Neural progenitor cell (in vitro differentiated cells): Measurements from ENCODE around the gene HEATR5B. TPM values are rescaled to one million over a fixed set of nuclear protein-coding genes. Genes with fewer than 3 reads are reported as not detected.

Experiments
- DNase-seq: peaks from one replicate; pipeline ENCODE4 v3.0.0-alpha.2; 2016; ENCODE audit warnings: low spot score
- H2AFZ ChIP-seq: fragments of 200-600 bp; sonication (generic); replicated peaks from 2 replicates; pipeline ENCODE4 v1.6.1; 2016; ENCODE audit warnings: antibody characterized with exemption
- H3F3A ChIP-seq: fragments of 200-600 bp; sonication (generic); 2 replicates; pipeline ENCODE4 v1.6.1; 2016; ENCODE audit warnings: antibody characterized with exemption, low read depth
- H3K27ac ChIP-seq: fragments of 200-600 bp; sonication (generic); 2 replicates; pipeline ENCODE4 v1.5.1; 2016; ENCODE audit warnings: mild to moderate bottlenecking
- H3K27me3 ChIP-seq: fragments of 200-600 bp; sonication (generic); 2 replicates; pipeline ENCODE4 v1.6.1; 2016; ENCODE audit warnings: mild to moderate bottlenecking, moderate library complexity
- H3K36me3 ChIP-seq: fragments of 200-600 bp; sonication (generic); 2 replicates; pipeline ENCODE4 v1.5.1; 2016
- H3K4me1 ChIP-seq: fragments of 200-600 bp; sonication (generic); 2 replicates; pipeline ENCODE4 v1.6.1; 2016; ENCODE audit warnings: mixed run types
- H3K4me2 ChIP-seq: fragments of 200-600 bp; sonication (generic); 2 replicates; pipeline ENCODE4 v1.6.1; 2016
- H3K4me3 ChIP-seq: fragments of 200-600 bp; sonication (generic); 2 replicates; pipeline ENCODE4 v1.5.1; 2016
- H3K79me2 ChIP-seq: fragments of 200-600 bp; sonication (generic); 2 replicates; pipeline ENCODE4 v1.6.1; 2016; ENCODE audit warnings: low read depth
- H3K9ac ChIP-seq: fragments of 200-600 bp; sonication (generic); 2 replicates; pipeline ENCODE4 v1.6.1; 2016
- H3K9me3 ChIP-seq: fragments of 200-600 bp; sonication (generic); 2 replicates; pipeline ENCODE4 v1.5.1; 2016; ENCODE audit warnings: low read depth
- H4K20me1 ChIP-seq: fragments of 200-600 bp; sonication (generic); 2 replicates; pipeline ENCODE4 v1.6.1; 2016; ENCODE audit warnings: low read depth
- H3K27ac Mint-ChIP-seq: 3 replicates; pipeline ENCODE4 v1.8.0; 2021; ENCODE audit warnings: mixed read lengths
- H3K27me3 Mint-ChIP-seq: 2 replicates; pipeline ENCODE4 v1.8.0; 2022; ENCODE audit warnings: low read depth, mild to moderate bottlenecking, inconsistent platforms, moderate library complexity, mixed read lengths; ENCODE audit not compliant: insufficient read depth
- H3K36me3 Mint-ChIP-seq: 3 replicates; pipeline ENCODE4 v1.8.0; 2021; ENCODE audit warnings: mixed read lengths
- H3K4me1 Mint-ChIP-seq: 3 replicates; pipeline ENCODE4 v1.8.0; 2021; ENCODE audit warnings: mixed read lengths
- H3K4me3 Mint-ChIP-seq: 3 replicates; pipeline ENCODE4 v1.8.0; 2021; ENCODE audit warnings: mild to moderate bottlenecking, moderate library complexity, mixed read lengths
- H3K9me3 Mint-ChIP-seq: 3 replicates; pipeline ENCODE4 v1.8.0; 2020; ENCODE audit warnings: mixed read lengths
- EZH2 ChIP-seq: fragments of 200-600 bp; sonication (generic); IDR thresholded peaks from 2 replicates; pipeline ENCODE4 v1.6.1; 2017; ENCODE audit warnings: antibody characterized with exemption, mild to moderate bottlenecking, moderate library complexity
- EZH2phosphoT487 ChIP-seq: fragments of 200-600 bp; sonication (generic); IDR thresholded peaks from 2 replicates; pipeline ENCODE4 v1.6.1; 2017; ENCODE audit warnings: antibody characterized with exemption
- total RNA-seq: library from RNA; depleted of rRNA; stranded (reverse); fragments of >200 nt; gene quantifications from 2 replicates; pipeline ENCODE4 v1.2.3, GENCODE V29; 2015; ENCODE audit warnings: low replicate concordance
- TF ChIP-seq, protein P1 (sequence below): fragments of 200-600 bp; sonication (generic); IDR thresholded peaks from 2 replicates; pipeline ENCODE4 v1.5.1; 2017; ENCODE audit warnings: antibody characterized with exemption, mild to moderate bottlenecking

Gene HEATR5B
- total RNA-seq, 1 donor from 2014 or later = 23.7 TPM

DNA sequence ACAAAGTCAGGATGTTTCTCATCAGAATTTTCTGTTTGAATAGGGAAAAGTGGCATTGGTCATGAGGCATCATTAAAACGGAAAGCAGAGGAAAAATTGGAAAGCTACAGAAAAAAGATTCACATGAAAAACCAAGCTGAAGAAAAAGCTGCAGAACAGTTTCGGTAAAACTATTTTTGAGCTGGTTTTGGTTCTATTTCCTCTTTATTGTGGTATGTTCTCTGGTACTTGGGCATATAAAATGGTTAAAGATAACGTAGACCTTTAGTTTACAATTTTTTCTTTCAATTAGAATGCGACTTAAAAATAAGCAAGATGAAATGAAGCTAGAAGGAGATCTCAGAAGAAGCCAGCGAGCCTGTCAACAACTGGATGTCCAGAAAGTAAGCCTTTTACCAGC is 7.7 kb upstream of the HEATR5B start:
- Histone ChIP-seq H3K9me3 (no peaks in the 10 kb centered on the region), H3K4me2 (no peak overlapping the region), H3K4me1 (no peaks in the 10 kb centered on the region), H3K27ac (no peak overlapping the region), H3K36me3 (peaks cover 11% of the 10 kb centered on the region), H3K4me3 (no peak overlapping the region), H3K79me2 (no peaks in the 10 kb centered on the region), H3K9ac (no peak overlapping the region), H3K27me3 (no peaks in the 10 kb centered on the region), H3F3A (no peaks in the 10 kb centered on the region), H4K20me1 (no peaks in the 10 kb centered on the region), H2AFZ (no peak overlapping the region)
- TF ChIP-seq, protein P1, sequence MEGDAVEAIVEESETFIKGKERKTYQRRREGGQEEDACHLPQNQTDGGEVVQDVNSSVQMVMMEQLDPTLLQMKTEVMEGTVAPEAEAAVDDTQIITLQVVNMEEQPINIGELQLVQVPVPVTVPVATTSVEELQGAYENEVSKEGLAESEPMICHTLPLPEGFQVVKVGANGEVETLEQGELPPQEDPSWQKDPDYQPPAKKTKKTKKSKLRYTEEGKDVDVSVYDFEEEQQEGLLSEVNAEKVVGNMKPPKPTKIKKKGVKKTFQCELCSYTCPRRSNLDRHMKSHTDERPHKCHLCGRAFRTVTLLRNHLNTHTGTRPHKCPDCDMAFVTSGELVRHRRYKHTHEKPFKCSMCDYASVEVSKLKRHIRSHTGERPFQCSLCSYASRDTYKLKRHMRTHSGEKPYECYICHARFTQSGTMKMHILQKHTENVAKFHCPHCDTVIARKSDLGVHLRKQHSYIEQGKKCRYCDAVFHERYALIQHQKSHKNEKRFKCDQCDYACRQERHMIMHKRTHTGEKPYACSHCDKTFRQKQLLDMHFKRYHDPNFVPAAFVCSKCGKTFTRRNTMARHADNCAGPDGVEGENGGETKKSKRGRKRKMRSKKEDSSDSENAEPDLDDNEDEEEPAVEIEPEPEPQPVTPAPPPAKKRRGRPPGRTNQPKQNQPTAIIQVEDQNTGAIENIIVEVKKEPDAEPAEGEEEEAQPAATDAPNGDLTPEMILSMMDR = no peak
- TF ChIP-seq EZH2 = no peak
- no peak for TF ChIP-seq EZH2phosphoT487
- Mint-ChIP-seq H3K4me3 (no peak overlapping the region), H3K27me3 (no peaks in the 10 kb centered on the region), H3K4me1 (no peaks in the 10 kb centered on the region), H3K9me3 (no peaks in the 10 kb centered on the region), H3K27ac (no peak overlapping the region), H3K36me3 (peaks cover 2% of the 10 kb centered on the region)
- DNase-seq = no peak

DNA sequence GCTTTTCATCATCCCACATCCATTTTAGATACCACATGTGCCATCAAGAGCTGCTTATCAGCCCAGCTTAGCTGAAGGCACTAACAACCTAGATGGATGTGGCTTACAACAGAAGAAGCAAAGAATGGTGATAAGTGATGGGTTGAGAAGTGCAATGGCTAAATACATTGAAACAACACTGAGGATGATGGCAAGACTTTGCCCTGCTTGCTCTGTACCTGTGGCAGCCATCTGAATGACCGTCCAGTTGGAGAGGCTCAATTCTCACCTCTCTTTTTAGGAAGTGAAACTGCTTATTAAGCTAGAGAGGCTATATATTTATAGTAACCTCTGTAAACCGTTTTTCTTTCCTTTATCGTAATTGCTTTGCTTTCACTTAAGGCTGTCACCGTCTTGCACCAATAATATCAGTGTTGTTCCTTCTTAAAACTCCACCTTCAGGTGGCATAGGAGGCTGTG is 5.9 kb upstream of the HEATR5B start:
- no peak for DNase-seq
- Histone ChIP-seq H3K27me3 (no peaks in the 10 kb centered on the region), H3K9me3 (no peaks in the 10 kb centered on the region), H3K27ac (no peak overlapping the region), H2AFZ (no peak overlapping the region), H3K79me2 (no peaks in the 10 kb centered on the region), H3K4me2 (no peak overlapping the region), H3K4me3 (no peak overlapping the region), H3K9ac (no peak overlapping the region), H3K4me1 (no peaks in the 10 kb centered on the region), H4K20me1 (no peaks in the 10 kb centered on the region), H3F3A (no peaks in the 10 kb centered on the region), H3K36me3 (peaks cover 11% of the 10 kb centered on the region)
- no peaks in the 10 kb centered on the region for H3K9me3 Mint-ChIP-seq
- no peaks in the 10 kb centered on the region for H3K36me3 Mint-ChIP-seq
- H3K27me3 Mint-ChIP-seq = no peaks in the 10 kb centered on the region
- H3K4me3 Mint-ChIP-seq = no peak overlapping the region
- H3K4me1 Mint-ChIP-seq = no peaks in the 10 kb centered on the region
- TF ChIP-seq EZH2phosphoT487 (no peak), EZH2 (no peak)
- TF ChIP-seq, protein P1 = no peak
- no peak overlapping the region for H3K27ac Mint-ChIP-seq

DNA sequence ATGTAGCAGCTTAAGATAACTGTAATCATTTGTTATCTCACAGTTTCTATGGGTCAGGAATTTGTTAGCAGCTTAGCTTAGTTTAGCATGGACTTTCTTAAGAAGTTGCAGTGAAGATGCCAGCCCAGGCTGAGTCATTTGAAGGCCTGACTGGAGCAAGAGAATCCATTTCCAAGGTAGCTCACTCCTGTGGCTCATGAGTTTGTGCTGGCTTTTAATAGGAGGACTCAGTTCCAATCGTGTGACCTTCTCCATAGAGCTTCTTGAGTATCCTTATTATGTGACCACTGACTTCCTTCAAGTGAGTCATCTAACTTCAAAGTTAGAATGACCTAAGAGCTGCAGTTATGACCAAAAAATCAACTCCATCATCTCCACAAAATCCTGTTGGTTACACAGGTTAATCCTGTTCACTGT is 1.6 kb upstream of the HEATR5B start:
- no peaks in the 10 kb centered on the region for H4K20me1 ChIP-seq
- no peak overlapping the region for H2AFZ ChIP-seq
- peak overlapping the region; percentile 88 for H3K4me2 ChIP-seq
- peaks cover 6% of the 10 kb centered on the region for H3F3A ChIP-seq
- H3K4me3 ChIP-seq = no peak overlapping the region
- no peak overlapping the region for H3K9ac ChIP-seq
- Mint-ChIP-seq H3K27me3 (no peaks in the 10 kb centered on the region), H3K9me3 (no peaks in the 10 kb centered on the region), H3K4me1 (peaks cover 12% of the 10 kb centered on the region), H3K27ac (no peak overlapping the region), H3K4me3 (no peak overlapping the region), H3K36me3 (no peaks in the 10 kb centered on the region)
- peaks cover 4% of the 10 kb centered on the region for H3K4me1 ChIP-seq
- no peaks in the 10 kb centered on the region for H3K36me3 ChIP-seq
- no peaks in the 10 kb centered on the region for H3K9me3 ChIP-seq
- TF ChIP-seq EZH2phosphoT487 = no peak
- TF ChIP-seq, protein P1 = no peak
- no peak for TF ChIP-seq EZH2
- no peak for DNase-seq
- no peak overlapping the region for H3K27ac ChIP-seq
- no peaks in the 10 kb centered on the region for H3K27me3 ChIP-seq
- H3K79me2 ChIP-seq = peaks cover 9% of the 10 kb centered on the region
